Neural progenitor cell (in vitro differentiated cells): ENCODE measurements around the gene FLVCR1.

ENCODE experiments used
- EZH2 ChIP-seq: fragments of 200-600 bp; sonication (generic); IDR thresholded peaks from 2 replicates; pipeline ENCODE4 v1.6.1; 2017; ENCODE audit warnings: antibody characterized with exemption, mild to moderate bottlenecking, moderate library complexity
- EZH2phosphoT487 ChIP-seq: fragments of 200-600 bp; sonication (generic); IDR thresholded peaks from 2 replicates; pipeline ENCODE4 v1.6.1; 2017; ENCODE audit warnings: antibody characterized with exemption
- TF ChIP-seq, protein P1 (sequence below): fragments of 200-600 bp; sonication (generic); IDR thresholded peaks from 2 replicates; pipeline ENCODE4 v1.5.1; 2017; ENCODE audit warnings: antibody characterized with exemption, mild to moderate bottlenecking

GRCh38 chr1:212946872-212947271 lies 88.8 kb downstream of the FLVCR1 start:
- TF ChIP-seq EZH2 (no peak), EZH2phosphoT487 (no peak)
- TF ChIP-seq, protein P1, sequence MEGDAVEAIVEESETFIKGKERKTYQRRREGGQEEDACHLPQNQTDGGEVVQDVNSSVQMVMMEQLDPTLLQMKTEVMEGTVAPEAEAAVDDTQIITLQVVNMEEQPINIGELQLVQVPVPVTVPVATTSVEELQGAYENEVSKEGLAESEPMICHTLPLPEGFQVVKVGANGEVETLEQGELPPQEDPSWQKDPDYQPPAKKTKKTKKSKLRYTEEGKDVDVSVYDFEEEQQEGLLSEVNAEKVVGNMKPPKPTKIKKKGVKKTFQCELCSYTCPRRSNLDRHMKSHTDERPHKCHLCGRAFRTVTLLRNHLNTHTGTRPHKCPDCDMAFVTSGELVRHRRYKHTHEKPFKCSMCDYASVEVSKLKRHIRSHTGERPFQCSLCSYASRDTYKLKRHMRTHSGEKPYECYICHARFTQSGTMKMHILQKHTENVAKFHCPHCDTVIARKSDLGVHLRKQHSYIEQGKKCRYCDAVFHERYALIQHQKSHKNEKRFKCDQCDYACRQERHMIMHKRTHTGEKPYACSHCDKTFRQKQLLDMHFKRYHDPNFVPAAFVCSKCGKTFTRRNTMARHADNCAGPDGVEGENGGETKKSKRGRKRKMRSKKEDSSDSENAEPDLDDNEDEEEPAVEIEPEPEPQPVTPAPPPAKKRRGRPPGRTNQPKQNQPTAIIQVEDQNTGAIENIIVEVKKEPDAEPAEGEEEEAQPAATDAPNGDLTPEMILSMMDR: no peak
